Esophagus muscularis mucosa (tissue), 4 donors: ENCODE measurements around the gene PIK3CG. TPM values are rescaled to one million over a fixed set of nuclear protein-coding genes. Genes with fewer than 3 reads are reported as not detected.

ENCODE experiments used
- DNase-seq: peaks from one replicate; pipeline ENCODE4 v3.0.0-alpha.2; 2017; ENCODE audit errors: extremely low spot score
- H3K27ac ChIP-seq, 4 donors: fragments of 200-600 bp; sonication (generic); replicated peaks in 1 of 4; 1 replicate in 3 of 4; 2 replicates in 1 of 4; pipeline ENCODE4 v1.5.1; 2016 to 2019; ENCODE audit warnings: mild to moderate bottlenecking in 1 of 4
- H3K27me3 ChIP-seq, 4 donors: fragments of 200-600 bp; sonication (generic); one replicate each; pipeline versions ENCODE4 v1.5.1 to v1.6.0; 2016 to 2019
- H3K36me3 ChIP-seq, 4 donors: fragments of 200-600 bp; sonication (generic); one replicate each; pipeline ENCODE4 v1.5.1; 2016 to 2019
- H3K4me1 ChIP-seq, 4 donors: fragments of 200-600 bp; sonication (generic); one replicate each; pipeline ENCODE4 v1.5.1; 2016 to 2019
- H3K4me3 ChIP-seq, 4 donors: fragments of 200-600 bp; sonication (generic); 1 replicate in 2 of 4; 2 replicates in 2 of 4; pipeline ENCODE4 v1.5.1; 2016 to 2019; ENCODE audit warnings: mild to moderate bottlenecking in 4 of 4, moderate library complexity in 1 of 4
- H3K9me3 ChIP-seq, 4 donors: fragments of 200-600 bp; sonication (generic); 1 replicate in 3 of 4; 2 replicates in 1 of 4; pipeline ENCODE4 v1.5.1; 2016 to 2019
- EP300 ChIP-seq: sonication (generic); formaldehyde crosslinking; IDR thresholded peaks from one replicate; pipeline ENCODE4 v1.6.1; 2017; ENCODE audit warnings: antibody characterized with exemption
- POLR2A ChIP-seq: fragments of 450-650 bp; IDR thresholded peaks from one replicate; pipeline ENCODE4 v1.6.1; 2017; ENCODE audit warnings: antibody characterized with exemption, moderate library complexity, mild to moderate bottlenecking, low read depth
- POLR2AphosphoS5 ChIP-seq, 2 donors: sonication (generic); formaldehyde crosslinking; IDR thresholded peaks; one replicate each; pipeline ENCODE4 v1.6.1; 2017; ENCODE audit warnings: antibody characterized with exemption in 2 of 2
- WGBS: methylation state at CpG from one replicate; pipeline ENCODE4 v1.1.5; 2018; 5-methylcytosine and 5-hydroxymethylcytosine counted together
- intact Hi-C: fragments of 100-400 bp; cut with DNase I; formaldehyde crosslinking; loops from one replicate; pipeline ENCODE4 v1.15.1; 2023
- total RNA-seq, 4 donors: library from RNA; depleted of rRNA; stranded (reverse); fragments of >200 nt; gene quantifications; one replicate each; pipeline versions ENCODE4 v1.1.0 to v1.2.1, GENCODE V29; 2016
- TF ChIP-seq, protein P1 (sequence below), 3 experiments: fragments of 200-600 bp in 2 of 3; fragments of 450-650 bp in 1 of 3; sonication (generic) in 2 of 3; IDR thresholded peaks; one replicate each; pipeline ENCODE4 v1.5.1; 2017 to 2019; ENCODE audit warnings: antibody characterized with exemption in 3 of 3, mild to moderate bottlenecking in 2 of 3, moderate library complexity in 1 of 3

PIK3CG gene
- total RNA-seq, 4 donors from 2014 or later = 1.8 to 3.8 (median 2.7) TPM

DNA sequence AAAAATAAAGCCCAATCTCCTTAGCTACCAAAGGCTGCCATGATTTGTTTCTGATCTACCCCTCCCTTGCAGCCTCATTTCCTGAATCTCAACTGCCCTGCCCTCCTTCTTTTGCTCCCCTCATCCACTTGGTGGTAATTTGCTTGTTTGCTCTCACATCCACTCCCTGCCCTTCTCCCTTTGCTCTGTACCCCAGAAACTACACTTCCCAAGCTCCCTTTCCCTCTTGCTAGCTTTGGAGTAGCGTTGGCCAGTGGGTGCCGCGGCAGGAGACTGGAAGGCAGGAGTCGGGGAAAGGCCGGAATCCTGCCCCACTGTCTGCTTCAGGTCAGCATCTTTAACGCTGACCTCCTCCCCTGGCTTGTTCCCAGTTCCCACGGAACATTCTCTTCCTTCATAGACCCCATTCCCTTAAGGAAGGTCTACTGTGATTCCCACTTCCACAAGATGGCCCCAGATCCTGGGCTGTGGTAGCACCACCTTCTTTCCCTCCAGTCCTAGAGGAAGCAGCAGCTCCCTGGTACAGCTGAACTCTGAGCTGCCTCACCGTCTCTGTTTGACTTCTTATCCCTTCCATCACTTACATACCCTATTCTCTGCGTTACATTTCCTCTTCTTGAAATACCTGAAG lies 79.1 kb downstream of the PIK3CG start:
- WGBS = 89% methylated on average over 9 of the region's 9 CpGs
- intact Hi-C loops = no loop called here

DNA sequence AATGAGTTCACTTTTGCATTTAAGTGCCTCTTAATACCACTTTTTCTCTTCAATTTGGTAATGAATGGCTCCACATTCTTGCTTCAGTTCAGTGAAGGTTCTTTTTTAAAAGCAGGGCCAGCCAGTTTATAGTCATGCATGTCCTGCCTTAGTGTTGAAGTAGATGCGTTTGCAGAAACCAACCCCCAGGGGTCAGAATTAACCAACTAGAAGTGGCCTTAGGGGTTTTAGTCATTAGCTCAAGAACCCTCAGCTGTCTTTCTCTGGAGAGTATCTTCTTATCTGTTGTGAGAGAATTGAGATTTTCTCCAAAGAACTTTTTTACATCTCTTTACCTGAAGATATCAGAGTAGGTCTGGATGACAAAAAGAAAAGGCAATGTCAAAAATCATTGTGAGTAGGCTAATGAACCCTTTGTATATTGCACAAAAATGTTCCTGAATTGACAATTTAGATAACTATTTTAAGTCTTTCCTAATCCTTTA lies 82.2 kb downstream of the PIK3CG start:
- TF ChIP-seq, protein P1, sequence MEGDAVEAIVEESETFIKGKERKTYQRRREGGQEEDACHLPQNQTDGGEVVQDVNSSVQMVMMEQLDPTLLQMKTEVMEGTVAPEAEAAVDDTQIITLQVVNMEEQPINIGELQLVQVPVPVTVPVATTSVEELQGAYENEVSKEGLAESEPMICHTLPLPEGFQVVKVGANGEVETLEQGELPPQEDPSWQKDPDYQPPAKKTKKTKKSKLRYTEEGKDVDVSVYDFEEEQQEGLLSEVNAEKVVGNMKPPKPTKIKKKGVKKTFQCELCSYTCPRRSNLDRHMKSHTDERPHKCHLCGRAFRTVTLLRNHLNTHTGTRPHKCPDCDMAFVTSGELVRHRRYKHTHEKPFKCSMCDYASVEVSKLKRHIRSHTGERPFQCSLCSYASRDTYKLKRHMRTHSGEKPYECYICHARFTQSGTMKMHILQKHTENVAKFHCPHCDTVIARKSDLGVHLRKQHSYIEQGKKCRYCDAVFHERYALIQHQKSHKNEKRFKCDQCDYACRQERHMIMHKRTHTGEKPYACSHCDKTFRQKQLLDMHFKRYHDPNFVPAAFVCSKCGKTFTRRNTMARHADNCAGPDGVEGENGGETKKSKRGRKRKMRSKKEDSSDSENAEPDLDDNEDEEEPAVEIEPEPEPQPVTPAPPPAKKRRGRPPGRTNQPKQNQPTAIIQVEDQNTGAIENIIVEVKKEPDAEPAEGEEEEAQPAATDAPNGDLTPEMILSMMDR (IDR thresholded peaks at IDR 0.05) = peak; percentile 68 to 78 (median 75)
- TF ChIP-seq POLR2A = no peak
- 0% methylated on average over 1 of the region's 1 CpG for WGBS
- H3K9me3 ChIP-seq = no peaks in the 10 kb centered on the region
- peaks cover 0 to 29% (median 23%) of the 10 kb centered on the region in 4 donors for H3K4me1 ChIP-seq
- no peak overlapping the region for H3K27ac ChIP-seq
- H3K36me3 ChIP-seq = no peaks in the 10 kb centered on the region
- no peak for DNase-seq
- H3K27me3 ChIP-seq = no peaks in the 10 kb centered on the region
- intact Hi-C loops = loop anchor here (2.0 kb wide), 1 partner anchor 204 kb away; no protein-coding TSS in a partner anchor
- no peak overlapping the region for H3K4me3 ChIP-seq

More for the DNA sequence above, 79.1 kb downstream of the PIK3CG start:
- Histone ChIP-seq H3K4me3 (no peak overlapping the region), H3K27ac (no peak overlapping the region), H3K27me3 (no peaks in the 10 kb centered on the region), H3K4me1 (peaks cover 0 to 6% (median 0%) of the 10 kb centered on the region in 4 donors), H3K9me3 (no peaks in the 10 kb centered on the region), H3K36me3 (no peaks in the 10 kb centered on the region)
- DNase-seq = no peak
- TF ChIP-seq EP300 (no peak), POLR2AphosphoS5 (IDR thresholded peaks at IDR 0.05) (no peak), POLR2A (no peak)
- TF ChIP-seq, protein P1 (IDR thresholded peaks at IDR 0.05) = no peak

DNA sequence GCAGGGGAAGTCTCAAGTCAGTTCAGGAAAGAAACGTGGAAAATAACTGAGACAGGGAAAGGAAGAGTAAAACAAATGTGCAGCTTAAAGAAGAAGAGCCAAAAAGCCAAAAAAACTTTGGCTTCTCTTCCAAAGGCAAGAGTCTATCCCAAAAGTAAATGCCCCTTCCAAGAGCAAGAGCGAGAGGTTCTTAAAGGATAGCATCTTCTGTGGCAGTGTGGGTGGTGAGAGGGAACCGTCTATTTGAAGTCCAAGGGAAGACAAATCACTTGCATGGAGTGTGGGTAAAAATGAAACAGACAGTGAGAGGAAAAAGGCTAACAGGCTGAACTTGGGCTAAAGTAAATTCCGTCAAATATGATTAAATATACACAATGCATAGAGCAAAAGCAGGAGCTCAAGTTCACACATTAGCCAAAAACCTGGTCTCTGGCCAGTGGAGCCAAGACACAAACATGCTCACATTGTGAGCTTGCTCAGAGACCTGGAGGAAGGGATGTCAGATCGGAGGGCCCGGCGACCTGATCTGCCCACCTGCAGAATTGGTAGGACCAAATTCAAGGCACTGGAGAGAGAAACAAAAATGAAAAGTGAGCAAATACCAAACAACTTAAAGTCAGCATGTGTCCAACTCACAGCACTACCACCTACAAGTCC lies 87.0 kb downstream of the PIK3CG start:
- intact Hi-C loops = no loop called here
- peak overlapping the region; percentile 13 to 37 (median 30) for H3K27ac ChIP-seq
- no peaks in the 10 kb centered on the region for H3K9me3 ChIP-seq
- 39% methylated on average over 7 of the region's 7 CpGs for WGBS
- no peak overlapping the region for H3K4me3 ChIP-seq
- peaks cover 0 to 36% (median 29%) of the 10 kb centered on the region in 4 donors for H3K4me1 ChIP-seq
- TF ChIP-seq POLR2AphosphoS5 (IDR thresholded peaks at IDR 0.05) = no peak
- no peak for TF ChIP-seq POLR2A
- TF ChIP-seq, protein P1 (IDR thresholded peaks at IDR 0.05) = no peak
- TF ChIP-seq EP300 = no peak
- H3K36me3 ChIP-seq = no peaks in the 10 kb centered on the region
- H3K27me3 ChIP-seq = no peaks in the 10 kb centered on the region
- no peak for DNase-seq

GRCh38 chr7:106952658-106953231 lies 87.7 kb downstream of the PIK3CG start:
- H3K27ac ChIP-seq = peak overlapping the region; percentile 13 to 37 (median 30)
- TF ChIP-seq, protein P1 (IDR thresholded peaks at IDR 0.05) = no peak
- no peak for TF ChIP-seq EP300
- no peak for TF ChIP-seq POLR2A
- no peak for TF ChIP-seq POLR2AphosphoS5 (IDR thresholded peaks at IDR 0.05)
- no peaks in the 10 kb centered on the region for H3K9me3 ChIP-seq
- DNase-seq = no peak
- no peaks in the 10 kb centered on the region for H3K36me3 ChIP-seq
- H3K27me3 ChIP-seq = no peaks in the 10 kb centered on the region
- intact Hi-C loops = no loop called here
- peaks cover 0 to 32% (median 29%) of the 10 kb centered on the region in 4 donors for H3K4me1 ChIP-seq
- 49% methylated on average over 5 of the region's 5 CpGs for WGBS
- H3K4me3 ChIP-seq = no peak overlapping the region
